Measurements from ENCODE around the gene TADA2B.

TADA2B gene

GRCh38 chr4:7037425-7037824 lies 5.7 kb upstream of the TADA2B start:
- peak; percentile 24; the same call in 1 of the 2 replicates for TF ChIP-seq CTCF (IDR thresholded peaks at IDR 0.05; ENCODE audit: low read depth, low read length)
- Histone ChIP-seq H3K36me3 (peaks cover 3% of the 10 kb centered on the region; the same call in 1 of the 2 replicates), H3K27me3 (ENCODE audit: insufficient read depth, low read depth, severe bottlenecking) (no peaks in the 10 kb centered on the region), H3K9me3 (ENCODE audit: severe bottlenecking) (no peaks in the 10 kb centered on the region), H3K4me3 (ENCODE audit: low read depth, low read length) (no peak overlapping the region), H3K27ac (no peak overlapping the region)
- no peak for DNase-seq

DNA sequence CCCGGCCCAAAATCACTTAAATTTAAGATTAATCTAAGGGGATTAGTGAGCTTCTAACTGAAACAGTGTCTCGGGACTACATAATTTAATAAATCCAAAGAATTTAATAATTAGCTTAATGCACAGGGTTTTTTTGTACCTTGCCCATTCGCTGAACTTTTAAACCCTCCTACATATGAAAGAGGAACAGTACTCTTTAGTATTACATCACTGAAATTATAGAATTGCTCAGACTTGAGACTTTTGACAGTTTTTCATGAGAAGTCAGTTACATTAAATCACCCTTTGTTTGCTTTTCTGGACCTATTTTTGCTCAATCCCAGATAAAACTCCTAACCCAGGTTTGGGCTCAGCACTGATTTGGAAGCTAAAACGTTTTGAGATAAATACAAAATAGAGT lies 2.4 kb upstream of the TADA2B start:
- H3K9me3 ChIP-seq (ENCODE audit: severe bottlenecking): no peaks in the 10 kb centered on the region
- no peak for TF ChIP-seq CTCF (IDR thresholded peaks at IDR 0.05; ENCODE audit: low read depth, low read length)
- DNase-seq: no peak
- H3K4me3 ChIP-seq (ENCODE audit: low read depth, low read length): no peak overlapping the region
- no peak overlapping the region for H3K27ac ChIP-seq
- no peaks in the 10 kb centered on the region for H3K27me3 ChIP-seq (ENCODE audit: insufficient read depth, low read depth, severe bottlenecking)
- peaks cover 14% of the 10 kb centered on the region for H3K36me3 ChIP-seq

- TF ChIP-seq CTCF (IDR thresholded peaks at IDR 0.05; ENCODE audit: low read depth, low read length): no peak
- DNase-seq: no peak
- no peak overlapping the region for H3K4me3 ChIP-seq (ENCODE audit: low read depth, low read length)
- no peaks in the 10 kb centered on the region for H3K27me3 ChIP-seq (ENCODE audit: insufficient read depth, low read depth, severe bottlenecking)
- no peak overlapping the region for H3K27ac ChIP-seq
- peaks cover 15% of the 10 kb centered on the region for H3K36me3 ChIP-seq
- H3K9me3 ChIP-seq (ENCODE audit: severe bottlenecking): no peaks in the 10 kb centered on the region
Observed at GRCh38 chr4:7041246-7041645, 1.9 kb upstream of the TADA2B start.

GRCh38 chr4:7041801-7042502 lies 1.2 kb upstream of the TADA2B start:
- Histone ChIP-seq H3K27me3 (ENCODE audit: insufficient read depth, low read depth, severe bottlenecking) (no peaks in the 10 kb centered on the region), H3K4me3 (ENCODE audit: low read depth, low read length) (peak overlapping the region; percentile 60), H3K27ac (peak overlapping the region; percentile 57), H3K9me3 (ENCODE audit: severe bottlenecking) (no peaks in the 10 kb centered on the region), H3K36me3 (peaks cover 15% of the 10 kb centered on the region)
- DNase-seq: peak; percentile 64
- no peak for TF ChIP-seq CTCF (IDR thresholded peaks at IDR 0.05; ENCODE audit: low read depth, low read length)

GRCh38 chr4:7042503-7043283 lies 479 bp upstream of the TADA2B start:
- H3K27ac ChIP-seq: peak overlapping the region; percentile 57

More at GRCh38 chr4:7042503-7043283, 479 bp upstream of the TADA2B start:
- no peaks in the 10 kb centered on the region for H3K27me3 ChIP-seq (ENCODE audit: insufficient read depth, low read depth, severe bottlenecking)
- peak overlapping the region; percentile 60 for H3K4me3 ChIP-seq (ENCODE audit: low read depth, low read length)
- DNase-seq: peak; percentile 99
- peaks cover 18% of the 10 kb centered on the region for H3K36me3 ChIP-seq
- TF ChIP-seq CTCF (IDR thresholded peaks at IDR 0.05; ENCODE audit: low read depth, low read length): no peak
- H3K9me3 ChIP-seq (ENCODE audit: severe bottlenecking): no peaks in the 10 kb centered on the region
